ENCODE measurements around the gene DEPDC5.

Gene DEPDC5

DNA sequence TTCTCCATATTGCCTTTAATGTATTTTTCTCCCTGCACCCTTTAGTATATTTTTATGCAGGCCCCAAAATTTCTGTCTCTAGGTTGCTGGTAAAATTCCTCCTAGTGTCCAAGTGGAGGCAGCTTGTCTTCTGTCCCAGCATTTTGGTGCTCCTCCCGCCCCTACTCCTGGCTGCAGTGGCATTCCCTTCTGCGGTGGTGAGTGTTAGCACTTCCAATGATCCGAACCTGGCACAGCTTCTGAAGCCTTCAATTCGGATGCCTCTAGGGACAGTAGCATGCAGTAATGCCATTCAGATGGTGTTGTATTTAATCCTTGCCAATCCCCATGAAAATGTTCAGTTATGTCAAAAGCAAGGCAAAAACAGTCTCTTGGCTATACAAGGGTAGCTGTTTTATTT is 196.4 kb downstream of the DEPDC5 start:
- DNase-seq (ENCODE audit: low read depth) = no peak

DNA sequence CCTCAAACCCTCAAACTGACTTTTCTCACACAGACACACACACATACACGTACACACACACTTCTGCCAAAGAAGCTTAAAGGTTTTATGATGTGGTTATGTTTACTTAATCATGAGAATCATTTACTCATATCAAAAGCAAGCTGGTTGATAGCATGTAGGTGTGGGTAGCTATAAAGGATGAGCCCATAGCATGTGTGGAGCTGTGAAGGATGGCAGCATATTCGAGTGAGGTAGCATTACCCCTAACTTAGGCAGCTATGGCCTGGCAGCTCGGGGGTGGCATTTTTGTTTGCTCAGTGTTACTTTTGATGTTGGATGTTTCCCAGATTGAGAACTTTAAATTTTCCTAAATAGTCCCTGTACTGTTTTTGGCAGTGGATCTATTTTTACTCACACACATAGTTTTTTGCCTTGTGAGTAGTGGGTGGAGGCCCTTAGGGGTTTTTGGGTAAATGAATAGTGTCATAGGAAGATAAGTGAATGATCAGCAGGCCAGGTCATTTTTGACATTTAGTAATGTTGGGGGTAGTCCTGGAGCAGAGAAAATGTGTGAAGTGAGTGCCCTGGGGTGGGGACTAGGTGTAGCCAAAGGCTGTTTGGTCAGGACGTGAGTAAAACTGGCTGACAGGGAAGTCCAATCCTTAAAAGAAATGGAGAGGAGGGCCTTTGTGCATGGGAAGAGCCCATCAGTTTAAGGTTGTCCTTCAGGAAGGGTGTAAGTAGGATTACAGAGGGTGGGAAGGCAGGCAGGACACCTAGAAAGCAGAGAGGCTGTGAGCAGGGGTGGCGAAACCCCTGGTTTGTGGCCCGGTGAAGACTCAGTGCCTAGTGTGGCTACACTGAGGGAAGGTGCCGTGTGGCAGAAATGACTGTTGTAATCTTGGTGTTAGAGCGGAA is 197.6 kb downstream of the DEPDC5 start:
- no peak for DNase-seq (ENCODE audit: low read depth)

DNA sequence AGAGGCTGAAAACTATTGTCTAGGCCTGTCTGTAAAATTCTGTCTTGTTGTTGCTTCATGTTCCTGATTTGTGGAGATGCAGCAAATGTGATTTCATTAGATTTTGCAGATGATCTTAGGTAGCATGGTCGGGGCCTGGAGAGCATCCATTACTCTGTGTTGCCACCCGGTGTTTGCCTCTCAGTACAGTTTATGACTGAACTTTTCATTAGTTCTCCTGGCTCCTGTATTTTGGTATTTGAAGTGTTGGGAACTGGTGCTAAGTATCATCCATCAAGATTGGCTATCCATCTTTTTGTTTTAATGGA is 198.2 kb downstream of the DEPDC5 start:
- DNase-seq (ENCODE audit: low read depth) = no peak

DNA sequence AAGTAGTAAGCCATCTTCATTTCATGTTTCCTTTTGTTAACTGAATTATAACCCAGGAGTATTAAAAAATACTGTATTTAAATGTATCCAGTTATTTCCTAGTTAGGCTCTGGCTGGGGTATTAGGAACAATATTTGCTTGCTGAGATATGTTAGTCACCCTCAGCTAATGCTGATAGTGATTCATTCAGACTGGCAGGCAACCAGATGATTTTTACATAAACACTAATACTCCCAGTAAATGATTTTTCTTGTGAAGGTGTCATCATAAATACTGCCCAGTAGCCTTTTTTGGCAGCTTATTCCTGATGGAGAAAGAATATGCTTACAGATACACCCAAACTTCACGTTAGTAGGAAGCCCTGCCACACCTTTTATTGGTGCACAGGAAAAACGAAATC is 198.7 kb downstream of the DEPDC5 start:
- peak; percentile 72 for DNase-seq (ENCODE audit: low read depth)

DNA sequence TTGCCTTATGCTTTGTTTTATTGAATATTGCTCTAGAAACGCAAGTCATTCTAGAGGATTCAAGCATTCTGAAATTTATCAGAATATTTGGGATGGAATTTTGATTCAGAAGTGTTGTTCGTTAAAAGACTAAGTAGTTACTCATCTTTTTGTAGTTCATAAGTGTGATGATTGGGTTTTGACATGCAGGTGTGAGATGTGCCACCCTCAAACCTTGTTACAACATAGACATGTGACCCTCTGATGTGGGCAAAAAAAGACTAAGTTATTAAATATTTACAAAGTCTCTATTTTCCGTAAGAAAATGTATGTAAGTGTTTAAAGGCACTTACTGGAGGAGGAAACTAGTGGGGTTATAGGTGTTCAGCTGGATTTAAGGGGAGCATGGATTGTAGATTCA is 199.4 kb downstream of the DEPDC5 start:
- no peak for DNase-seq (ENCODE audit: low read depth)

DNA sequence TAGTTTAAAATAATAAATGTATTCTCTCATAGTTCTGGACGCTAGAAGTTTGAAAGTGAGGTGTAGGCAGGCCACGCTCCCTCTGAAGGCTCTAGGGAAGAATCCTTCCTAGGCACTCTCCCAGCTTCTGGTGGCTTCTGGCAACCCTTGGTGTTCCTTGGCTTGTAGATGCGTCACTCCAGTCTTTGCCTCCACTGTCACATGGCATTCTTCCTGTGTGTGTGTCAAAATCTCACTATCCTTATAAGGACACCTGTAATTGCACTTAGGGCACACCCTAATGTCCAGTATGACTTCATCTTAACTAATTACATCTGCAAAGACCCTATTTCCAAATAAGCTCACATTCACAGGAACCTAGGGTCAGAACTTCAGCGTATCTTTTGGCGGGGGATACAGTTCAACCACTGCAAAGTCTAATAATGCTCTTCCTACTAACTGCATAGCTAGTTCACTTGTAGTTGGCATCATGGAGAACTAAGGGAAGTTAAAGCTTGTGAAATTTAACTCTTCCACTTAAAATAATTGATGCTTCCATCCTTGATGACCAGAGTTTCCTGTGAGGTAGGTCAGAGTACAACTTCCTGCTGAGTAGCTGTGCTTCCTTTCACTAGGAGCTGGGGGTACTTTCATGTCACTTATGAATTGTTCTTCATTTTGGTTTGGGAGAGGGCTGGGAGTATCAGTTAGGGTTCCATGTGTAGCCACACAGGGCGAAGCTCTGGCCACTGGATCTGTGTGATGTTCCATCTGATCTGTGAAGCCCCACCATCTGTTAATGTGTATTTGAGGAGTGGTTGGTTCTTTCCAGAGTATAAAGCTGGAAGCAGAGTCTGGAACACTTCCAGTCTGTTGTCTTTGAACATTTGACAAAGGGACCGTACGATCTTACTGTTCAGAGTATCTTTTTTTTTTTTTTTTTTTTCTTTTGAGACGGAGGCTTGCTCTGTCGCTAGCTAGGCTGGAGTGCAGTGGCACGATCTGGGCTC is 201.0 kb downstream of the DEPDC5 start:
- no peak for DNase-seq (ENCODE audit: low read depth)

DNA sequence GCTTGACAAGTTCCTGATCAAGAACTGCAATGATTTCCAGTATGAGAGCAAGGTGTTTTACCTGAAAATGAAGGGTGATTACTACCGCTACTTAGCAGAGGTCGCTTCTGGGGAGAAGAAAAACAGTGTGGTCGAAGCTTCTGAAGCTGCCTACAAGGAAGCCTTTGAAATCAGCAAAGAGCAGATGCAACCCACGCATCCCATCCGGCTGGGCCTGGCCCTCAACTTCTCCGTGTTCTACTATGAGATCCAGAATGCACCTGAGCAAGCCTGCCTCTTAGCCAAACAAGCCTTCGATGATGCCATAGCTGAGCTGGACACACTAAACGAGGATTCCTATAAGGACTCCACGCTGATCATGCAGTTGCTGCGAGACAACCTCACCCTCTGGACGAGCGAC is 202.5 kb downstream of the DEPDC5 start:
- no peak for DNase-seq (ENCODE audit: low read depth)

Data from fibroblast of the conjunctiva (primary cell).